Mesendoderm (in vitro differentiated cells): Measurements from ENCODE around the gene CCDC127.

Experiments used
- DNase-seq: peaks from one replicate; pipeline ENCODE4 v3.0.0; 2013
- H2AK5ac ChIP-seq: 2 replicates; pipeline ENCODE4 v1.6.1; 2013; ENCODE audit warnings: low read length, inconsistent platforms
- H2BK120ac ChIP-seq: 2 replicates; pipeline ENCODE4 v1.6.1; 2013; ENCODE audit warnings: low read depth, mild to moderate bottlenecking, low read length, moderate library complexity, mixed read lengths
- H2BK15ac ChIP-seq: replicated peaks from 2 replicates; pipeline ENCODE4 v1.6.1; 2013; ENCODE audit warnings: low read depth, mild to moderate bottlenecking, moderate library complexity
- H2BK5ac ChIP-seq: 2 replicates; pipeline ENCODE4 v1.6.1; 2013; ENCODE audit warnings: low read length, inconsistent platforms
- H3K18ac ChIP-seq: 2 replicates; pipeline ENCODE4 v1.6.1; 2013; ENCODE audit warnings: mild to moderate bottlenecking, low read length, mixed read lengths
- H3K23ac ChIP-seq: one replicate; pipeline ENCODE4 v1.6.1; 2013; ENCODE audit warnings: low read length
- H3K27ac ChIP-seq: 2 replicates; pipeline ENCODE4 v1.5.1; 2013; ENCODE audit warnings: low read depth, mild to moderate bottlenecking, inconsistent platforms, low read length, moderate library complexity
- H3K27me3 ChIP-seq: 2 replicates; pipeline ENCODE4 v1.6.1; 2013; ENCODE audit warnings: low read length, control low read depth, mild to moderate bottlenecking, inconsistent platforms; ENCODE audit not compliant: insufficient read depth, poor library complexity
- H3K36me3 ChIP-seq: 2 replicates; pipeline ENCODE4 v1.6.1; 2013; ENCODE audit warnings: low read length, inconsistent platforms; ENCODE audit not compliant: control insufficient read depth, insufficient read depth
- H3K4ac ChIP-seq: one replicate; pipeline ENCODE4 v1.6.1; 2013; ENCODE audit warnings: low read depth, mild to moderate bottlenecking, low read length, moderate library complexity
- H3K4me1 ChIP-seq: 2 replicates; pipeline ENCODE4 v1.6.1; 2013; ENCODE audit warnings: low read depth, low read length, inconsistent platforms; ENCODE audit not compliant: control insufficient read depth
- H3K4me2 ChIP-seq: 2 replicates; pipeline ENCODE4 v1.6.1; 2013; ENCODE audit warnings: low read length
- H3K4me3 ChIP-seq: 2 replicates; pipeline ENCODE4 v1.5.1; 2013; ENCODE audit warnings: mild to moderate bottlenecking, low read length
- H3K56ac ChIP-seq: one replicate; pipeline ENCODE4 v1.6.1; 2013; ENCODE audit warnings: low read length
- H3K79me1 ChIP-seq: 2 replicates; pipeline ENCODE4 v1.6.1; 2013; ENCODE audit warnings: low read length, inconsistent platforms
- H3K79me2 ChIP-seq: 2 replicates; pipeline ENCODE4 v1.6.1; 2013; ENCODE audit warnings: mild to moderate bottlenecking, low read length; ENCODE audit not compliant: control insufficient read depth, insufficient read depth
- H3K9ac ChIP-seq: 2 replicates; pipeline ENCODE4 v1.6.1; 2013; ENCODE audit warnings: low read length, inconsistent platforms
- H4K5ac ChIP-seq: one replicate; pipeline ENCODE4 v1.6.1; 2013; ENCODE audit warnings: low read length
- H4K8ac ChIP-seq: one replicate; pipeline ENCODE4 v1.6.1; 2013; ENCODE audit warnings: low read depth, mild to moderate bottlenecking, control low read depth, low read length, moderate library complexity
- WGBS: extraction: QIAGEN DNeasy Blood & Tissue Kit; methylation state at CpG from one replicate; pipeline ENCODE4 v1.1.7; 2013; ENCODE audit warnings: low lambda C conversion rate, missing lambda C conversion rate; ENCODE audit not compliant: insufficient coverage; ENCODE audit errors: extremely low coverage; 5-methylcytosine and 5-hydroxymethylcytosine counted together

Gene CCDC127

GRCh38 chr5:173392-174290, 44.3 kb downstream of the CCDC127 start:
- Histone ChIP-seq H3K27me3 (no peaks in the 10 kb centered on the region), H3K79me2 (no peaks in the 10 kb centered on the region), H3K23ac (no peak overlapping the region), H2BK5ac (no peak overlapping the region), H2BK120ac (no peak overlapping the region), H4K8ac (no peak overlapping the region), H3K27ac (no peak overlapping the region), H3K9ac (no peak overlapping the region), H2AK5ac (no peak overlapping the region), H4K5ac (no peak overlapping the region), H3K36me3 (peaks cover 8% of the 10 kb centered on the region), H3K4me1 (no peaks in the 10 kb centered on the region), H2BK15ac (no peak overlapping the region), H3K4me3 (no peak overlapping the region), H3K4ac (no peak overlapping the region), H3K18ac (no peak overlapping the region), H3K79me1 (no peaks in the 10 kb centered on the region), H3K4me2 (no peak overlapping the region), H3K56ac (no peak overlapping the region)
- WGBS: no CpG with 5 or more reads among the region's 22 CpGs
- no peak for DNase-seq

DNA sequence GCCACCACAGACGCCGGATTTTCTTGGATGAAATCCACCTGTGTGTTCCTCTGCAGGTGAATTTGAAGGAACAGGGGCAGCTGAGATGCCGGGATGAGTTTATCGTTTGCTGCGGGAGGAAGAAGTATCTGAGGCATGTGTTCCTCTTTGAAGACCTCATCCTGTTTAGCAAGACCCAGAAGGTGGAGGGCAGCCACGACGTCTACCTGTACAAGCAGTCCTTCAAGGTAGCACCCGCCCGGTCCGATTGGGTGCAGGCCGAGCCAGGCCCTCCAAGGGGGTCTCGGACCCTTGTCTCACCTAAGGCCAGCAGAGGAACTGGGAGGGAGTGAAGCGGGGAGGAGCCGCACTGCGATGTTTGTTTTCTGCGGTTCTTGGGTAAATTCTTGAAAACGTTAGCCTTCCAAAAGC, 45.1 kb downstream of the CCDC127 start:
- no CpG with 5 or more reads among the region's 17 CpGs for WGBS
- H2BK5ac ChIP-seq: no peak overlapping the region
- H2BK120ac ChIP-seq: no peak overlapping the region
- no peak overlapping the region for H3K27ac ChIP-seq
- H4K5ac ChIP-seq: no peak overlapping the region
- no peaks in the 10 kb centered on the region for H3K27me3 ChIP-seq
- no peaks in the 10 kb centered on the region for H3K4me1 ChIP-seq
- H3K79me1 ChIP-seq: no peaks in the 10 kb centered on the region
- H3K4me2 ChIP-seq: no peak overlapping the region
- H3K4ac ChIP-seq: no peak overlapping the region
- H3K36me3 ChIP-seq: peaks cover 8% of the 10 kb centered on the region
- no peak overlapping the region for H3K23ac ChIP-seq
- no peak overlapping the region for H2AK5ac ChIP-seq
- H3K9ac ChIP-seq: no peak overlapping the region
- H2BK15ac ChIP-seq: no peak overlapping the region
- no peak overlapping the region for H3K18ac ChIP-seq
- H3K4me3 ChIP-seq: no peak overlapping the region
- H3K79me2 ChIP-seq: no peaks in the 10 kb centered on the region
- no peak for DNase-seq
- H3K56ac ChIP-seq: no peak overlapping the region
- H4K8ac ChIP-seq: no peak overlapping the region

DNA sequence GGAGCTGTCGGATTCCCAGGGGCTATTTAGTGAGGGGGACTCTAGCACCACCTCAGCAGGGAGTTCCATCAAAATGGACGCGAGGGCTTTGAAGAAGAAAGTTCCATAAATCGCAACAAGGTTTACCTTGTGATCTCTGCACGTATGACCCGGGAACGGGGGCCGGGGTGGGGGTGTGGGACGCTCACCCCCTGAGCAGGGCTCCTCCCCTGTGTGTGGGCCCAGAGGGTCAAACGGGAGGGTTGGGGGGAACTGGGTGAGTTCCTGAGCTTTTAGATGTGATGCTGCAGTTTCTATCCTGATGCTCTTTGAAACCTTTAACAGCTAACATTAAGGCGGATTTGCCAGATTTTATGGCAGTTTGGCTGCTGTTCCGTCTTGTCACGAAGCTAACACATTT, 45.5 kb downstream of the CCDC127 start:
- no peak overlapping the region for H2BK15ac ChIP-seq
- no peak overlapping the region for H3K23ac ChIP-seq
- peaks cover 8% of the 10 kb centered on the region for H3K36me3 ChIP-seq
- no peak for DNase-seq
- no peaks in the 10 kb centered on the region for H3K27me3 ChIP-seq
- no peak overlapping the region for H3K4me3 ChIP-seq
- H2AK5ac ChIP-seq: no peak overlapping the region
- no peak overlapping the region for H3K4ac ChIP-seq
- H3K79me1 ChIP-seq: no peaks in the 10 kb centered on the region
- WGBS: no CpG with 5 or more reads among the region's 13 CpGs
- H3K79me2 ChIP-seq: no peaks in the 10 kb centered on the region
- no peak overlapping the region for H3K27ac ChIP-seq
- H3K9ac ChIP-seq: no peak overlapping the region
- H3K4me1 ChIP-seq: no peaks in the 10 kb centered on the region
- no peak overlapping the region for H4K5ac ChIP-seq
- no peak overlapping the region for H3K56ac ChIP-seq
- H2BK120ac ChIP-seq: no peak overlapping the region
- no peak overlapping the region for H4K8ac ChIP-seq
- H3K4me2 ChIP-seq: no peak overlapping the region
- no peak overlapping the region for H3K18ac ChIP-seq
- no peak overlapping the region for H2BK5ac ChIP-seq

- Histone ChIP-seq H2AK5ac (no peak overlapping the region), H3K36me3 (peaks cover 8% of the 10 kb centered on the region), H3K27me3 (no peaks in the 10 kb centered on the region), H4K8ac (no peak overlapping the region), H2BK5ac (no peak overlapping the region), H3K18ac (no peak overlapping the region), H3K9ac (no peak overlapping the region), H3K4me1 (no peaks in the 10 kb centered on the region), H3K79me1 (no peaks in the 10 kb centered on the region), H4K5ac (no peak overlapping the region), H3K27ac (no peak overlapping the region), H3K4ac (no peak overlapping the region), H3K4me2 (no peak overlapping the region), H3K4me3 (no peak overlapping the region), H3K79me2 (no peaks in the 10 kb centered on the region), H2BK15ac (no peak overlapping the region), H2BK120ac (no peak overlapping the region), H3K23ac (no peak overlapping the region), H3K56ac (no peak overlapping the region)
- no CpG with 5 or more reads among the region's 23 CpGs for WGBS
- no peak for DNase-seq
Measured at GRCh38 chr5:171801-172331, 46.1 kb downstream of the CCDC127 start.

GRCh38 chr5:170971-171800, 46.8 kb downstream of the CCDC127 start:
- WGBS: no CpG with 5 or more reads among the region's 37 CpGs
- H3K23ac ChIP-seq: no peak overlapping the region

More at GRCh38 chr5:170971-171800, 46.8 kb downstream of the CCDC127 start:
- Histone ChIP-seq H3K18ac (no peak overlapping the region), H3K79me2 (no peaks in the 10 kb centered on the region), H4K8ac (no peak overlapping the region), H2BK15ac (no peak overlapping the region), H3K4me3 (no peak overlapping the region), H3K4ac (no peak overlapping the region), H2AK5ac (no peak overlapping the region), H3K79me1 (no peaks in the 10 kb centered on the region), H3K56ac (no peak overlapping the region), H3K27ac (no peak overlapping the region), H3K4me2 (no peak overlapping the region), H3K4me1 (no peaks in the 10 kb centered on the region), H3K9ac (no peak overlapping the region), H3K27me3 (no peaks in the 10 kb centered on the region), H2BK5ac (no peak overlapping the region), H4K5ac (no peak overlapping the region), H2BK120ac (no peak overlapping the region), H3K36me3 (peaks cover 8% of the 10 kb centered on the region)
- no peak for DNase-seq
